ENCODE data around the gene SMIM17.

DNA sequence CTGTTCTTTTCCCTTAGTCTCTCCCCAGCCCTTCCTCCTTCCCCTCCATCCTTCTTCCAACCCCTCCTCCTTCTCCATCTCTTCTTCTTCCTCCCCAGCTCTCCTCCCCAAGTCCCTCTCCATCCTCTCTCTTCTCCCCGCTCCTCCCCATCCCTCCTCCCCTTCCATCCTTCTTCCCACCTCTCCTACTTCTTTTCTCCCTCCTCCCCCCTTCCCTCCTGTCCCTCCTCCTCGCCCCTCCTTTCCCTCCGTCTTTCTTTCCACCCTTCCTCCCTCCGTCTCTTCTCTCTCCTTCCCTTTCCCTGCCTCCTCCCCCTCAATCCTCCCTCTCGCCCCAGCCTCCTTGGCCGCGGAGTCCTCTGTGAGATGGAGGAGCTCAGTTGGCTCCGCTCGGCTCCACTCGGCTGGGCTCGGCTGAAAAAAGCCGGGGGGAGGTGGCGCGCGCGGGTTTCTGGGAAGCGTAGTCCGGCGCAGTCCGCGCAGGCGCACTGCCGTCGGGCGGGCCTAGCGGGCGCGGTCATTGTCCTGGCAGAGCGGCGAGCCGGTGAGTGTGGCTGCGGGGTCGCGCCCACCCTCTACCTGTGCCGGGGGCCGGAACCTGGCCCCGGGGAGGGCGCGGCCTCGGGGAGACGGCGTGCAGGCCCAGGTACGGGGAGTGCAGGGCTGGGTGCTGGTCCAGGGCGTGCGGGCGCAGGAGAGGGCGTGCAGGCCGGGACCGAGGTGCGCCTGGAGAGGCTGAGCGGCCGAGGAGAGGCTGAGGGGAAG, 48.0 kb upstream of the SMIM17 start, which contains the start of gene ZNF71:
- TF ChIP-seq TAF1 (IDR thresholded peaks at IDR 0.05; ENCODE audit: borderline replicate concordance, low read depth, low read length) (peak; percentile 61), PBX3 (IDR thresholded peaks at IDR 0.05) (no peak), NRF1 (IDR thresholded peaks at IDR 0.05; ENCODE audit: low read depth, low read length) (peak; percentile 75), ELF1 (IDR thresholded peaks at IDR 0.05) (no peak)
- TF ChIP-seq, protein P1, sequence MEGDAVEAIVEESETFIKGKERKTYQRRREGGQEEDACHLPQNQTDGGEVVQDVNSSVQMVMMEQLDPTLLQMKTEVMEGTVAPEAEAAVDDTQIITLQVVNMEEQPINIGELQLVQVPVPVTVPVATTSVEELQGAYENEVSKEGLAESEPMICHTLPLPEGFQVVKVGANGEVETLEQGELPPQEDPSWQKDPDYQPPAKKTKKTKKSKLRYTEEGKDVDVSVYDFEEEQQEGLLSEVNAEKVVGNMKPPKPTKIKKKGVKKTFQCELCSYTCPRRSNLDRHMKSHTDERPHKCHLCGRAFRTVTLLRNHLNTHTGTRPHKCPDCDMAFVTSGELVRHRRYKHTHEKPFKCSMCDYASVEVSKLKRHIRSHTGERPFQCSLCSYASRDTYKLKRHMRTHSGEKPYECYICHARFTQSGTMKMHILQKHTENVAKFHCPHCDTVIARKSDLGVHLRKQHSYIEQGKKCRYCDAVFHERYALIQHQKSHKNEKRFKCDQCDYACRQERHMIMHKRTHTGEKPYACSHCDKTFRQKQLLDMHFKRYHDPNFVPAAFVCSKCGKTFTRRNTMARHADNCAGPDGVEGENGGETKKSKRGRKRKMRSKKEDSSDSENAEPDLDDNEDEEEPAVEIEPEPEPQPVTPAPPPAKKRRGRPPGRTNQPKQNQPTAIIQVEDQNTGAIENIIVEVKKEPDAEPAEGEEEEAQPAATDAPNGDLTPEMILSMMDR (IDR thresholded peaks at IDR 0.05): no peak

Measured in SK-N-SH (cell line).